GM19328 (cell line): ENCODE data around the gene THAP8.
"Not testable (repeated sequence)": the region's sequence is repeated elsewhere in the genome, so short reads cannot be mapped to it uniquely, and the experiment has no call there.

Source experiments
- ATAC-seq: cut with Tn5 transposase; IDR thresholded peaks from one replicate; pipeline ENCODE4 v1.9.1; 2021; ENCODE audit warnings: mild to moderate bottlenecking, moderate library complexity; ENCODE audit not compliant: unreplicated experiment

Gene THAP8

GRCh38 chr19:36072081-36072480 lies 18.0 kb upstream of the THAP8 start:
- no peak for ATAC-seq

DNA sequence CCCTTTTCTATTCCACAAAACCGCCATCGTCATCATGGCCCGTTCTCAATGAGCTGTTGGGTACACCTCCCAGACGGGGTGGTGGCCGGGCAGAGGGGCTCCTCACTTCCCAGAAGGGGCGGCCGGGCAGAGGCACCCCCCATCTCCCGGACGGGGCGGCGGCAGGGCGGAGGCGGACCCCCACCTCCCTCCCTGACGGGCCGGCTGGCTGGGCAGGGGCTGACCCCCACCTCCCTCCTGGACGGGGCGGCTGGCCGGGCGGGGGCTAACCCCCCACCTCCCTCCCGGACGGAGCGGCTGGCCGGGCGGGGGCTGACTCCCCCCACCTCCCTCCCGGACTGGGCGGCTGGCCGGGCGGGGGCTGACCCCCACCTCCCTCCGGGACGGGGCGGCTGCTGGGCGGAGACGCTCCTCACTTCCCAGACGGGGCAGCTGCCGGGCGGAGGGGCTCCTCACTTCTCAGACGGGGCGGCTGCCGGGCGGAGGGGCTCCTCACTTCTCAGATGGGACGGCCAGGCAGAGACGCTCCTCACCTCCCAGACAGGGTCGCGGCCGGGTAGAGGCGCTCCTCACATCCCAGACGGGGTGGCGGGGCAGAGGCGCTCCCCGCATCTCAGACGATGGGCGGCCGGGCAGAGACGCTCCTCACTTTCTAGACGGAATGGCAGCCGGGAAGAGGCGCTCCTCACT lies 14.9 kb upstream of the THAP8 start:
- not testable (repeated sequence) for ATAC-seq

DNA sequence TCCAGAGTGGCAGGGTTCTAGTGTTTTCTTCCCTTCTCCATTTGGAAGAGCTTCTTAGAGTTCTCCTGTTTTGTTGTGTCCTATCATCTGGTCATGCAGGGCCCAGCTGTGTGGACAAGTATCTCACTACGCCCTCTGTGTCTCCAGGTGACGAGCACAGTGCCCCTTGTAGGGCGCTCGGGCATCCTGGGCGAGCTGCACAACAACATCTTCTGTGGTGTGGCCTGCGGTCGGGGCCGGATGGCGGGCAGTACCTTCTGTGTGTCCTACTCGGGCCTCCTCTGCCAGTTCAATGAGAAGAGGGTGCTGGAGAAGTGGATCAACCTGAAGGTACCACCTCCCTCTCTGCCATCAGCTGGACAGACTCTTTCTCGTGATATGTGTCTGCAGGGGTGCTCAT lies 13.6 kb upstream of the THAP8 start:
- no peak for ATAC-seq

GRCh38 chr19:36064826-36065225 lies 10.7 kb upstream of the THAP8 start:
- ATAC-seq, result no peak

DNA sequence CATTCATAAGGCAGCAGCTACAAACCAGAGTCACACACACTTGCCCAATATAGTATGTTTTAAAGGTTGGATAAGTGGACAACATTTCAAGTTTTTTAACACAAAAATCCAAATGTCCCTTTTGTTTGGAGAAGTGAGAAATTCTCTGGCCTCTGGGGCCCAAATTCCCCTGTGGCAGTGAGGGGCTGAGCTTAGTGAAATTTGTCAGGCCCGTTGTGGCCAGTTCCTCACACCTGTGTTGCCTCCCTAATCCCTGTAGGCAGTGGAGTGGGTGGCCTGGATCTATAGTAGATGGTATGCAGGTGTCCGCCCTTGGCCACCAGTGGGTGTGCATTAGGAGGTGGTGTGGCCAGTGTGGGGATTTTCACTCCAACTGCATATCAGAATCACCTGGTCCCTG lies 7.3 kb upstream of the THAP8 start:
- no peak for ATAC-seq

DNA sequence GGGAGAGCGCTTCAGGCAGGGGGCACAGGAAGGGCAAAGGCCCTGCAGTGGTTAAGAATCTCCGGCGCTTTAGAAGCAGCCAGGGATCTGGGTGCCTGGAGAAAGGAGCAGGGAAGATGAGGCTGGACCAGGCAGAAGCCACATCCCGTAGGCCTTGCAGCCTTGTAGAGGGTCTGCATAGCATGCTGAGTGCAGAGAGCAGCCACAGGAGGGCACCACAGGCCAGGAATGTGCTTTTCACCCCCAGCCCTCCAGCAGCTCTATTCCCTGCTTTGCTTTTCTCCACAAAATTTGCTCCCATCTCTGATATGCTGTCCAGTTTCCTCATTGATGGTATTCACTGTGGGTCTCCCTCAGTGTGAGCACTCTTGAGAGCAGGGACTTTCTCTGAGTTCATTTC lies 6.3 kb upstream of the THAP8 start:
- no peak for ATAC-seq

GRCh38 chr19:36059180-36059910 lies 5.3 kb upstream of the THAP8 start:
- ATAC-seq, result no peak

DNA sequence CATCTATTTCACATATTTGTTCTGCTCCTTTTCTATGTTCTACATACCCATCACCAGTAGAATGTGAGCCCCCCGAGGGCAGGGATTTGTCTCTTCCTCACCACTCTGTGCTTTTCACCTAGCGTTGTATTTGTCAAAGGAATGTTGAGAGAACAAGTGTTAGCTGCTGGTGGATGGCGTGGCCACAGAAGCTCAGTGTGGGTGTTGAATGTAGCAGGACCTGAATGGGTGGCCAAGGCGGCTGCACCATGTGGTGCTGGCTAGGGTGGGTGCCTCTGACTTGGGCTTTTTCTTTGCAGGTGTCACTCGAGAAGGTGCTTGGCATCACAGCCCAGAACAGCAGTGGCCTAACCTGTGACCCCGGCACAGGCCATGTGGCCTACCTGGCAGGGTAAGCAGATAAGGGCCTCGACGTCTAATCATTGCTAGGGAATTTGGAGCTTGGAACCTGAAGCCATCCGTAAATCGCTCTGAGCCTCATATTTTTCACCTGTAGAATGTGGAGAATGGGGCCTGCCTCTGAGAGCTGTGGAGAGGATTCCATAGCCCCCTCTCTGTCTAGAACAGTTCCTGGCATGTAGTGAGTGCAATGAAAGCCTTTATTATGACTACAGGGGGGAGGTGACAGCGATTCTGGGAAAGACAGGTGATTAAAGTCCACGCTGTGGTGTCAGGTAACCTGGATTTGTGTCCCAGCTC lies 4.5 kb upstream of the THAP8 start:
- no peak for ATAC-seq

DNA sequence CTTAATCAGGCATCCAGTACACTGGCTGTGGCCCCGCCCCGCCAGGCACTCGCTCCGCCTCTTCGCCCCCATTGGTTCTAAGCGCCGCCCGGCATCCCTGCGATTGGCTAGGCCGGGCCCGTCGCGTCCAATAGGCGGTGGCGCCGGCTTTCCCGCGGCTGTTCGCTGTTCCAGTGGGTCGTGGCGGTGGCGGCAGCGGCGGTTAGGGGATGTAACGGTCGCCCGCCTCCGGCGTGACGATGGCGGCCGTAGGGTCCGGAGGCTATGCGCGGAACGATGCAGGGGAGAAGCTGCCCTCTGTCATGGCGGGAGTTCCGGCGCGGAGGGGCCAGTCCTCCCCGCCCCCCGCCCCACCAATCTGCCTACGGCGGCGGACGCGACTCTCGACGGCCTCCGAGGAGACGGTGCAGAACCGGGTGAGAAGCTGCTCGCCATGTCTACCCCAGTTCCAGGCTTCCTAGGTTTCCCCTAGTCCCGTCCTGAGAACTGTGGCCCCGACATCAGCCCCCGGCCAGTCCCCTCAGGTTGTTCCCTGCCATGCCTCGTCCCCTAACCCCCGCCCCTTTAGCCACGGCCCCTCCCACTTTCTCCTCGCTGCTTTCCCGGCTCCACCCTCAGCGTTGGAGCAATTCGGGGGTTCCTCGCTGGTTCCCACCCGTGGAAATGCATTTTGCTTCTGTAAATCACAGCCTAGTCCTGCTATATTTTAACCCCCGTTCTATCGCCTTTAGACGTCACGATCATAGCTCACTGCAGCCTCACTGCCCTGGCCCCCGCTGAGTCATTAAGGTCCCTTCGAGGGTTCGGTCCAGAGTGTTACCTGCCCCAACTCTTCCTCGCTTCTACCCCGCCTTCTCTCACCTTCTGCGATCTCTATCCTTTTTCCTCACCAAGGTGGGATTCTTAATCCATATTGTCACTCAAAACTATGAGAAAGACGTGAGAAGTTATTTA lies 925 bp upstream of the THAP8 start, which contains the start of gene WDR62:
Gene WDR62 (plus strand): TSS at position 165 of the 954 bp plus-strand sequence. CDS start 75 bp downstream, at position 240.
- peak; percentile 69 for ATAC-seq

- ATAC-seq, result no peak
Measured at GRCh38 chr19:36051637-36052036, 2.4 kb downstream of the THAP8 start.

GRCh38 chr19:36051236-36051635 lies 2.8 kb downstream of the THAP8 start:
- ATAC-seq, result no peak

DNA sequence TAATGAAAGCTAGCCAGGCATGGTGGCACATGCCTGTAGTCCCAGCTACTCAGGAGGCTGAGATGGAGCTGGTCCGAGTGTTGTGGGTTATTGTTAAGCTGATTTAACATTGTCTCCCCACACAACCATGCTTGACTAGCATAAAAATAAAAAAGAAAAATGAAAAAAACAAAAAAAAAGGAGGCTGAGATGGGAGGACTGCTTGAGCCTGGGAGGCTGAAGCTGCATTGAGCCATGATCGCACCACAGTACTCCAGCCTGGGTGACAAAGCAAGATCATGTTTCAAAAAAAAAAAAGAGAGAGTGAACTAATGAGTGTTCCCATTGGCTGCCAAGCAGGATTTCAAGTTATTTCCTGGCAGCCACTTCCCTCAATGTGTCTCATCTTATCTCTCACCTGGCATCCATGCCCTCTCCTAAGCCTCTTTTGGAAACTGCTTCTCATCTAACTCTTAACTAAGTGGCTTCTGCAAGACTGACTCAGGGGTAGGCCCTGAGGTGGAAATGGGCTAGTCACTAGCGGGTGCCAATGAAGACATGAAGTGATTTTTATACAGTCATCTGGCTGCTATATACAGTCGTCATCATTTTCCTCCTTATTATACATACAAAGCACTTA lies 4.9 kb downstream of the THAP8 start:
- ATAC-seq, result no peak

- no peak for ATAC-seq
Measured at GRCh38 chr19:36047835-36048234, 6.2 kb downstream of the THAP8 start.

DNA sequence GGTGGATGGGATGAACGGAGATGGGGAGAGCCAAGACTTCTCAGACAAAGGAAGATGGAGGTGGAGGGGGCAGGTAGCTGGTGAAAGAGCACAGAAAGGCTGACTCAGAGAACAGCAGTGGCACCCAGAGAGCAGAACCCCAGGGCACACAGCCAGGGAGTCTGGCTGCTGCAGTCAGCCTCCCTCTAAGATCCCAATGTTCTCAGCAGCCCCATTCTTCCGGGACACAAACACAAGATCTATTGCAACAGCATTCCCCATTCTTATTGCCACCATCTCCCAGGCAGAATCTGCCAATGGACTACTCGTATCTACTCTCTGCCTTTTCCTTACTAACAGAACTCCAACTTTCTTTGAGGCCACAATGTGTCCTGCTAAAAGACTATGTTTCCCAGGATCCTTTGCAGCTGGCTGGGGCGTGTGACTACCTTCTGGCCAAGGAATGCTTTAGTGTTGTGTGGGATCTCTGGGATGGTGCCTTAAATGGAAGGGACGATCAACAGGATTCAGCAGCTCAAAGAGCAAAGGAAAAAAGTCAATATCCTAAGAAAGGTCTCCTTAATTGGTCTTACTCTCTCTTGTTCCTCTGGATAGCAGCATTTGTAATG lies 7.5 kb downstream of the THAP8 start:
- ATAC-seq, result no peak

GRCh38 chr19:36043952-36044351 lies 10.1 kb downstream of the THAP8 start:
- no peak for ATAC-seq

GRCh38 chr19:36041831-36042230 lies 12.3 kb downstream of the THAP8 start:
- no peak for ATAC-seq

DNA sequence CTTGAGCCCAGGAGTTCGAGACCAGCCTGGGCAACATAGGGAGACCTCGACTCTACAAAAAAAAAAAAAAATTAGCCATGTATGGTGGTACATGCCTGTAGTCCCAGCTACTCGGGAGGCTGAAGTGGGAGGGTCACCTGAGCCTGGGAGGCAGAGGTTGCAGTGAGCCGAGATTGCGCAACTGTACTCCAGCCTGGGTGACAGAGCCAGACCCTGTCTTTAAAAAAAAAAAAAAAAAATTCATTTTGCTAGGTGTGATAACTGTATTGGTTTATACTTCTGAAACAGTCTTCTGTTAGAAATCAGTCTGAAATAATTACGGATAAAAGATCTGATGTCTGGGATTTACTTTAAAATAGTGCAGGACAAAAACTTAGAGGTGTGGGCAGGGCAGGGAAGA lies 13.0 kb downstream of the THAP8 start:
- not testable (repeated sequence) for ATAC-seq

DNA sequence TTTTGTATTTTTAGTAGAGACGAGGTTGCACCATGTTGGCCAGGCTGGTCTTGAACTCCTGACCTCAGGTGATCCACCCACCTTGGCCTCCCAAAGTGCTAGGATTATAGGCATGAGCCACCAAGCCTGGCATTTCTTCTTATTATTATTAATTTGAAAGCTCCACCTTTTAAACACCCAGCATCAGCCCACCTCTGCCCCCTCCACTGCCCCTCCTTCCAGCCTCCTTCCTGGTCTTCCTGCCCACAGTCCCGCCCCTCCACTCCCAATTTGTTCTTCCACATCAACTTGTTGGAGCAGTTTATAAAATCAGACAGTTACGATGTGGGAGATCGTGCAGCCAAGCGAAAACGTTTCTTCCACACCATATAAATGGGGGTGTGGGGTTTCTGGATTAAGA lies 13.6 kb downstream of the THAP8 start:
- no peak for ATAC-seq

GRCh38 chr19:36032251-36033104 lies 21.6 kb downstream of the THAP8 start, which contains the start of gene CLIP3:
Gene CLIP3, minus strand, starts transcription at chr19:36032873. Its CDS starts 516 bp downstream, at chr19:36032357.
- no peak for ATAC-seq
